Measurements from ENCODE around the gene ANXA4. TPM values are rescaled to one million over a fixed set of nuclear protein-coding genes. Genes with fewer than 3 reads are reported as not detected.

The ANXA4 gene
- total and polyA plus RNA-seq, 2 of the 13 experiments (the other 11 are each of a cell fraction or from before 2014, with no cell fraction given): 155 to 168 TPM

DNA sequence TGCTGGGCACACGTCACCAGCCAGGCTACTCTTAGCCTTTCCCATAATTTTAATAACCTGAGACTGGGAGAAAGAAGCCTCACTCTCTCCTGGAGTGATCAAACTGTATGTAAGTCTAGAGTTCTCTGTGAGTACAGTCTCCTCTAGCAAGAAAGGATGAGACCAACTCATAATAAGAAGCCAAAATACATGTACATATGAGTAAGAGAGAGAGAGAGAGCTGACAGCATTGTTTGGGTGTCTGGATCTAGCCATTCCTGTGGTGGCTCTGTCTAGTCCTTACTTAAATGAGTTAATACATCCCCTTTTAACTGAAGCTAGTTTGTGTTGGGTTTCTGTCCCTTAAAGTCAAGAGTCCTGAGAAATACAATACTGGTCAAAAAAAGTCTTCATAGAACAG, 26.0 kb upstream of the ANXA4 start (continued):
- TF ChIP-seq ZNF318 (CRISPR knock-in tag; IDR thresholded peaks at IDR 0.05) (no peak), ZNF780A (CRISPR knock-in tag; IDR thresholded peaks at IDR 0.05) (no peak)

- peak overlapping the region; percentile 8 to 60 (median 22); a peak in 4 of 6 replicates for H3K4me3 ChIP-seq (replicated peaks in 1 of 3; ENCODE audit: insufficient read depth in 1 of 3, low read depth in 2 of 3, low read length in 3 of 3)
- FAIRE-seq: no peak
- in situ Hi-C loops (cut with HindIII; ENCODE audit: extremely low pct_ligation_motif_present, low pct_unique_long_range_greater_than_20kb): no loop called here
- no peaks in the 10 kb centered on the region for H4K20me1 ChIP-seq (ENCODE audit: insufficient read depth, low read length)
- intact Hi-C loops (cut with micrococcal nuclease; ENCODE audit: unreplicated experiment): loop anchor here (10.0 kb wide), 2 partner anchors 342 to 692 kb away; no protein-coding TSS in a partner anchor
- CTCF ChIA-PET (ENCODE audit: low intra/inter-chr PET ratio, low total read pairs): interaction anchor here (1.2 kb wide), 1 partner anchor 157 kb away, joined by 6 read pairs; no protein-coding TSS in a partner anchor
- no peak overlapping the region for H2AFZ ChIP-seq (ENCODE audit: low read length)
- H3K4me2 ChIP-seq (ENCODE audit: low read depth, low read length): peak overlapping the region; percentile 78
- WGBS (ENCODE audit: low lambda C conversion rate): 8% methylated on average over 13 of the region's 13 CpGs
- POLR2A ChIA-PET: interaction anchor here (0.9 to 1.6 kb wide), 2 partner anchors 25 to 358 kb away, joined by 3 to 6 read pairs; partner anchors contain the start of gene ANXA4
- no peak overlapping the region for H3K9ac ChIP-seq (ENCODE audit: insufficient read depth, low read depth, low read length)
- H3K79me2 ChIP-seq (ENCODE audit: insufficient read depth, low read length): no peaks in the 10 kb centered on the region
- no peaks in the 10 kb centered on the region for H3K9me3 ChIP-seq (ENCODE audit: low read length)
- peaks cover 0 to 27% of the 10 kb centered on the region in 2 experiments; a peak in 3 of 5 replicates for H3K27me3 ChIP-seq (ENCODE audit: control insufficient read depth in 1 of 2, insufficient read depth in 2 of 2, low read length in 2 of 2)
- no TSS peak for BruUV-seq (replicated peaks)
- no peak for DNase-seq (ENCODE audit: low spot score)
- H3K4me1 ChIP-seq (ENCODE audit: insufficient read depth, low read length): peaks cover 38% of the 10 kb centered on the region
- ATAC-seq: peak; percentile 50
- H3K36me3 ChIP-seq (replicated peaks in 1 of 2; ENCODE audit: control insufficient read depth in 1 of 2, insufficient read depth in 2 of 2, low read length in 2 of 2): no peaks in the 10 kb centered on the region
- no peak overlapping the region for H3K27ac ChIP-seq (ENCODE audit: extremely low read length, insufficient read depth, low read length)
- TF ChIP-seq ZNF337 (CRISPR knock-in tag; IDR thresholded peaks at IDR 0.05; ENCODE audit: borderline replicate concordance, low read depth) (no peak), TFAP4 (IDR thresholded peaks at IDR 0.05; ENCODE audit: borderline replicate concordance, low read depth) (peak; percentile 54; the same call in 1 of the 2 replicates), TP53 (CRISPR knock-in tag; conservative IDR thresholded peaks at IDR 0.05) (no peak), ZMYM2 (CRISPR knock-in tag; IDR thresholded peaks at IDR 0.05) (no peak), ZSCAN25 (CRISPR knock-in tag; IDR thresholded peaks at IDR 0.05) (no peak), ZNF24 (IDR thresholded peaks at IDR 0.05) (no peak), NR0B2 (CRISPR knock-in tag; IDR thresholded peaks at IDR 0.05) (no peak), NFYB (CRISPR knock-in tag; IDR thresholded peaks at IDR 0.05) (no peak)
- TF ChIP-seq, protein P1, sequence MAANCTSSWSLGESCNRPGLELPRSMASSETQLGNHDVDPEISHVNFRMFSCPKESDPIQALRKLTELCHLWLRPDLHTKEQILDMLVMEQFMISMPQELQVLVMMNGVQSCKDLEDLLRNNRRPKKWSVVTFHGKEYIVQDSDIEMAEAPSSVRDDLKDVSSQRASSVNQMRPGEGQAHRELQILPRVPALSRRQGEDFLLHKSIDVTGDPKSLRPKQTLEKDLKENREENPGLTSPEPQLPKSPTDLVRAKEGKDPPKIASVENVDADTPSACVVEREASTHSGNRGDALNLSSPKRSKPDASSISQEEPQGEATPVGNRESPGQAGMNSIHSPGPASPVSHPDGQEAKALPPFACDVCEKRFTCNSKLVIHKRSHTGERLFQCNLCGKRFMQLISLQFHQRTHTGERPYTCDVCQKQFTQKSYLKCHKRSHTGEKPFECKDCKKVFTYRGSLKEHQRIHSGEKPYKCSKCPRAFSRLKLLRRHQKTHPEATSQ (CRISPR knock-in tag; IDR thresholded peaks at IDR 0.05; ENCODE audit: borderline replicate concordance): no peak
Observed at GRCh38 chr2:69716555-69717120, 25.3 kb upstream of the ANXA4 start.

Data from HepG2 (cell line).